ENCODE measurements around the gene CLN6.
A peak's percentile ranks its signal among the peaks of the same experiment; 100 is the strongest.
"Not testable (repeated sequence)": the region's sequence is repeated elsewhere in the genome, so short reads cannot be mapped to it uniquely, and the experiment has no call there.

The CLN6 gene

DNA sequence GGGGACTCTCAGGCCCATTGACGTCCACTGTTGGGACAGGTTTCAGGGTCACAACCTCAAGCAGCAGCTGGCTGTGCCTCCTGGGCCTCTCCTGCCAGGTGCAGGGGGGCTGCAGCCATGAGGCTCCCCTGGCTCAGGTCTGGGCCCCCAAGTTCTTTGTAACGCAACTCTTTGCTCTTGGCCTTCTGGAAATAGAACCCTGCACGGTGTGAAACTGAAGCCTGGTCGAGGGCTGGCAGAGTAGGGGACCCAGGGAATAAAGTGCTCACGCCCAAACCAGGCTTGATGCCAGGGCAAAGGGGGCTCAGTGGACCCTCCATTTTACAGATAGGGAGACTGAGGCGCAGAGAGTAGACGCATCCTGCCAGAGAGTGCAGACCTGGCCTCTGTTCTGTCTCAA, 25.2 kb downstream of the CLN6 start:
- peak overlapping the region; percentile 83 for H3K27ac ChIP-seq
- TF ChIP-seq CTCF (conservative IDR thresholded peaks at IDR 0.05) (no peak), ZFX (IDR thresholded peaks at IDR 0.05) (no peak)

DNA sequence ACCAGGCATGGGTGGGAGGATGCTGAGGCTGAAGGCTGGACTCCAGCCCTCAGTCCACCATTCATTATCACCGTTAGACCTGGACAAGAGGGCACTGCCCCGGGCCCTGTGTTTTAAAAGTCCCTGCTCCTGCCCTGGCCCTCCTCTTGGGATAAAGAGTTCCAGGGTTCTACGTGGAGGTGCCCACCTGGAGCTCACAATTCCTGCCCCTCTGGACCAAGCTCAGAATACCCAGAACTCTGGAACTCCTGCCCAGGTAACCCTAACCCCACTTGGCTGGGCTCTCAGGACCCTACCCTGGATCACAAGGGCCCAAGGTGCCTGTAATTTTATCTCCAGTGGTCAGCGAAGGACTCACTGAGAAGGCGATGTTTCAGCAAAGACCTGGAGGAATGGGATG, 25.6 kb downstream of the CLN6 start:
- H3K27ac ChIP-seq = peak overlapping the region; percentile 83; the same call in 1 of the 2 replicates
- TF ChIP-seq CTCF (conservative IDR thresholded peaks at IDR 0.05) (no peak), ZFX (IDR thresholded peaks at IDR 0.05) (no peak)

- H3K27ac ChIP-seq = no peak overlapping the region; the same call in 1 of the 2 replicates
- TF ChIP-seq CTCF (conservative IDR thresholded peaks at IDR 0.05) (no peak), ZFX (IDR thresholded peaks at IDR 0.05) (no peak)
Observed at GRCh38 chr15:68203486-68203885, 26.0 kb downstream of the CLN6 start.

- H3K27ac ChIP-seq = not testable (repeated sequence)
Observed at GRCh38 chr15:68202994-68203393, 26.5 kb downstream of the CLN6 start.

DNA sequence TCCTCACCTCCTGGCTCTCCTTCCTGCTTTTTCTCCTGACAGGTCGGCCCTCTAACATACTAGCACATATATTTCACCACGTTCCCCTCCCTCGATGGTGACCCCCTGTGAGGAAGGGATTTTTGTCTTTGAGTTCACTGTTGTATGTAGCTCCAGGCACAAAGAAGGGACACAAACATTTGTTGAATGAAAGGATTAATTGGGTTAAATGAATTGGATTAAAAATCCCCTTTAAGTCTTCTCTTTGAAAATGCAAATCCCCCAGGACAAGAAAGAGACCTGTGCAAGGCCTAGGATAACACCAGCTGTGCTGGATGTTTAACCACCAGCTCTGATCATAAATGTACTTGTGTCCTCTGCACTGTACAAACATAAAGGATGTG, 27.7 kb downstream of the CLN6 start:
- TF ChIP-seq ZFX (IDR thresholded peaks at IDR 0.05) = no peak
- no peak for TF ChIP-seq CTCF (conservative IDR thresholded peaks at IDR 0.05)
- no peak overlapping the region for H3K27ac ChIP-seq

GRCh38 chr15:68201153-68201878, 28.2 kb downstream of the CLN6 start:
- TF ChIP-seq ZFX (IDR thresholded peaks at IDR 0.05) (no peak), CTCF (conservative IDR thresholded peaks at IDR 0.05) (no peak)
- H3K27ac ChIP-seq = no peak overlapping the region

GRCh38 chr15:68200016-68200861, 29.3 kb downstream of the CLN6 start:
- TF ChIP-seq CTCF (conservative IDR thresholded peaks at IDR 0.05) (no peak), ZFX (IDR thresholded peaks at IDR 0.05) (no peak)
- H3K27ac ChIP-seq = no peak overlapping the region
